Islet precursor cell (in vitro differentiated cells): ENCODE measurements around the gene MPEG1.

Source experiments
- DNase-seq: peaks from one replicate; pipeline ENCODE4 v3.0.0-alpha.2; 2018

Gene MPEG1

DNA sequence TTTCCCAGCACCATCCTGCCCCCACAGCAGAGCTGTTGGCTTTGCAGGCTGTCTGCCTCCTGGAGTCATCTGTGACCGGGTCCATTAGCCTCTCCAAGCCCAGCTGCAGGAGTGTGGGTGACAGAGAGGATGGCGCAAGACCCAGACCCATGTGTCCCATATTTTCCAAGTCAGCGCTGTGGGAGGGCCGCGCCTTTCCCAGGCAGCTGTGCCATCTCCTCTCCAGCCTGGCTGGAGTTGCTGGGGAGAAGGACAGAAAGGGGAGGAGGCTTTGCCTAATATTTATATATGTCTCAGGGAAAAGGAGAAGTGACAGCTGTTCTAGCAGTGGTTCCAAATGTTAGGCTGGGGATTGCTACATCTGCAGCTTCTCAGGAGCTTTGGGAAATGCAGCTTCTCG, 25.1 kb downstream of the MPEG1 start:
- no peak for DNase-seq

DNA sequence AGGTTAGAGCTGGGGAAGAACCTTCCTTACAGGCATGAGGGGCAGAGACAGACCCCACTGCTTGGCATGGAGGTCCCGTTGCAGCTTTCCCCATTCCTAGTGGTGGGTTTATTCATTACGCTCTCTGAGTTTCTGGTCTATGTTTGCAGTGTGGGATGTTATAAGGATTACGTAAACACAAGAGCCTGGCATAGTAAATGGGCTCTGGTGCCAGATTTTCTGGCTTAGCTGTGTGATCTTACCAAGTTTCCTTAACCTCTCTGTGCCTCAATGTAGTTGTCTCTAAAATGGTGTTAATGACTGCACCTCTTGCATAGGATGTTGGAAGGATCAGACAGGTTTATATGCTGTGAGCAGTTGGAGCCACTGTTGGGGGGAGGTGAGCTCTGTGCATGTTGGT, 25.7 kb downstream of the MPEG1 start:
- DNase-seq, result no peak

DNA sequence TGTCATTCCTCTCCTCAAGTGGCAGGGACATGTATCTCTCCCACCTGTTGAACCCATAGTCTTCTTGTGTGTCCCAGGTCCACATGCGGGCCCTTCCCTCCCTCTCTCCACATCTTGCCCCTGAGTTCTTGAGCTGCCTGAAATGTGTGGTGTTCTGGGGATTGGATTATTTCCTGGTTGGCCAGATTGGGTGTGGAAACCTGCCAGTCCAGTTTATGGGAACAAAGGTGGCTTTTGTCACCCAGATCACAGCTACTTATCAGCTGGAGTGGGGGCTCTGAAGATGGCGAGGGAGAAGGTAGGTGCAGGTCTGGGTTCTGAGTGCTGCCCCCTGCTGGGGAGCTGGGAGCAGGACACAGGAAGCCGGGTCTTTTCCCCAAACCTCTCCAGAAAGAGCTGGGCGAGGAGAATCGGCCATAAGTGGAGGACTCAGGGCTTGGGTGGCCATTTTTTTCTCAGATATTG, 26.6 kb downstream of the MPEG1 start:
- peak; percentile 90 for DNase-seq

DNA sequence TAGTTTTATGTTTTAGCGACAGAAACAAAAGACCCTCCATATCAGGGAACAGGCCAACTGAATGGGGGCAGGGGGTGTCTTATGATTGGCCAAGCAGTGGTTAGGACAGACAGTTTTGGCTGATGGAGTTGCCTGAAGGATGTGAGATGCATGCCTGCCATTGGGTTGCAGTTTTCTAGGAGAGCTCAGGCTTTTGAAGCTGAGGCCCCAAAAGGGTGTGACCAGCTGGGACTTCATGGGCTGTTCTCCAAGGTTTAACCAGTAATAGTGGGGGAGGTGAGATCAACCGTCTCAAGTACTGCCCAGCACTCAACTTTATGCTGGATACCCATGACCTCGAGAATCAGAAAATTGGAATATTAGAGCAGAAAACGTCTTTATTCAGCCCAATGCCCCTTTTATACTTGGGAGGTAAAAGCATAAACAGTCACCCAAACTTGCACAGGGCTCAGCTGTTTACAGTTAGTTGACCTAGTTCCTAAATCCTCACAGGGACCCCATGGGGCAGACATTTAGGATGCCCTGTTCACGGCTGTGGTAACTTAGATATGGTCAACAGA, 27.3 kb downstream of the MPEG1 start:
- no peak for DNase-seq

GRCh38 chr11:59184691-59185339, 27.9 kb downstream of the MPEG1 start:
- no peak for DNase-seq

DNA sequence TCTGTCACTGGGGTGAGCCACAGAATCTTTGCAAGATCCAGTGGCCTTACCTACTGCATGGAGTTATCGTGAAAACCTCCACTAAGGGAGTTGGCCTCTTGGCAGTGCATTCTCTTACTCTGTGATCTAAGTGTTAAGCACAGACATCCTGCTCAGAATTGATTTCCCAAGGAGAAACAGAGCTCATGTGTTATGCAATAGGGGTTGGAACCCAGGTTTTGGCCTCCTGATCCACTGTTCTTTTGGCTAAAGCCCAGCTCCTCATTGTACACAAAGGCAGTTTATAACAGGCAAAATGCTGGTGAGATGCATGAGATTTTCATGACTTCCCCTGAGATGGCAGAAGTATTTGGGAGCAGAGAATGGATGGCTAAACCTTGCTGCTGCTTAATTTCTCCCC, 29.0 kb downstream of the MPEG1 start:
- no peak for DNase-seq

GRCh38 chr11:59182457-59183151, 30.1 kb downstream of the MPEG1 start:
- DNase-seq, result peak; percentile 78

DNA sequence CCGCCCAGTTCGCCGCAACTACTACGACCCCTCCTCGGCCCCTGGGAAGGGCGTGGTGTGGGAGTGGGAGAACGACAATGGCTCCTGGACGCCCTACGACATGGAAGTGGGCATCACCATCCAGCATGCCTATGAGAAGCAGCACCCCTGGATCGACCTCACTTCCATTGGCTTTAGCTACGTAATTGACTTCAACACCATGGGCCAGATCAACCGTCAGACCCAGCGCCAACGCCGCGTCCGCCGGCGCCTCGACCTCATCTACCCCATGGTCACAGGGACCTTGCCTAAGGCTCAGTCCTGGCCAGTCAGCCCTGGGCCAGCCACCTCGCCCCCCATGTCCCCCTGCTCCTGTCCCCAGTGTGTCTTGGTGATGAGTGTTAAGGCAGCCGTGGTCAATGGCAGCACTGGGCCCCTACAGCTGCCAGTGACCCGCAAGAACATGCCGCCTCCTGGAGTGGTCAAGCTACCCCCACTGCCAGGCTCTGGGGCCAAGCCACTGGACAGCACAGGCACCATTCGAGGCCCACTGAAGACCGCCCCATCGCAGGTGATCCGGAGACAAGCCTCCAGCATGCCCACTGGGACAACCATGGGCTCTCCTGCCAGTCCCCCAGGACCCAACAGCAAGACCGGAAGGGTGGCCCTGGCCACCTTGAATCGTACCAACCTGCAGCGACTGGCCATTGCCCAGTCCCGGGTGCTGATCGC, 30.8 kb downstream of the MPEG1 start:
- DNase-seq, result no peak

GRCh38 chr11:59180907-59181306, 31.8 kb downstream of the MPEG1 start:
- no peak for DNase-seq

DNA sequence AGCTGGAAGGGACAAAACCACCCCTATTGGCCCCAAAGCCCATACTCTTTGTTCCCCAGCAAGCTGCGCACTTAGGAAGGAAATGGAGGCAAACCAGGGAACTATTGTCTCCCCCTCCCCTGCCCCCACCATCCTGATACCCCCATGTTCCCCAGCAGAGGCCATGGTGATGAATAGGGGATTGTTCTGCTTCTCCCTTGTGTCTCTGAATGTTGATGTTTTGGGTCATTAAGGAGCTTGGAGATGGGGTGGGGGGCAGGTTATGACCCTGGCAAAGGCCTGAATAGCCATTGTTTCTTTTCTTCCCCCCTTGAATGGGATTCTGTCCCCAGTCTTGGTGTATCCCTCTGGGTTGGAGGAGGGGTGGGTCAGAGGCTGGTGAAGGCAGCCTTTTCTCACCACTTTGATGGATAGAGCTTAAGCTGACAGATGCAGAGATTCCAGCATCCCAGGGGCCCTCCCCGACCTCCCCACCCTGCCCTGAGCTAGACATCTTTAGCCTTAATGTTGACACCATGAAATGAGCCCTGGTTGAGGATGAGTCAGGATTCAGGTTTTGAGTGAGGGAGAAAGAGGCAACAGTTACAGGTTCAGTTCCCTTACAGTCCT, 32.5 kb downstream of the MPEG1 start:
- no peak for DNase-seq

DNA sequence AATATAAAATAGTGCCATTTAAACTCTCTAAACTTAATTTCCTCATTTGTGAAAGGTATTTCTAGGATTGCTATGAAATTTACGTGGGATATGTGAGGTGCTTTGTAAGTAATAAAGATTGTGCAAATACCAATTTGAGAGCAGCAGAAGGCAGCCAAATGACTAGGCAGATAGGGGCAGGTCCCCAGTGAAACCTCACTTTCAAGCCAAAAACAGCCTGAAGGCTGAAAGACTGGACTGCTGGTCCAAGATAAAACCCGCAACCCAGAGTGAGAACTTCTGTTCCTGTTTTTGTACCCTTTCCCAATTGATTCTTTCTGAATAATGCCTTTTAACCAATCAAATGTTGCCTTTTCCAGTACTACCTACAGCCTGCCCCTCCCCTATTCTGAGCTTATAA, 33.6 kb downstream of the MPEG1 start:
- DNase-seq, result no peak

DNA sequence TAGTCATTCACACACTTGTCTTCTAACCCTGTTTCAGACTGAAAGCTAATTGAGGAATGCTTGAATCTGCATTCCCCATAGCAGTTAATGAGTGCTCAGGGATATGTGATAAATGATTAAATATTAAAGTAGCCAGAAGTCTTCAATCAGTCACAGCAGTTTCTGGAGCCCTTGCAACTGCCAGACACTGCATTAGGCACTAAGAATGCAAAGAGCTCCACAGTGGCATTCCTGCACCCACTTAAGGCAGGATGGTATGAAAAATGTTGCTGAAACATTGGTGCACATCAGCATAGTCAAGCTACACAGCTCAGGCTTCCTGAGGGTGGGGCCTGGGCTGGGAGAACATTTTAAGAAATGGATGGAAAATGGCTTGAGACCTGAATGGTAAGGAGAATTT, 34.3 kb downstream of the MPEG1 start:
- peak; percentile 70 for DNase-seq

DNA sequence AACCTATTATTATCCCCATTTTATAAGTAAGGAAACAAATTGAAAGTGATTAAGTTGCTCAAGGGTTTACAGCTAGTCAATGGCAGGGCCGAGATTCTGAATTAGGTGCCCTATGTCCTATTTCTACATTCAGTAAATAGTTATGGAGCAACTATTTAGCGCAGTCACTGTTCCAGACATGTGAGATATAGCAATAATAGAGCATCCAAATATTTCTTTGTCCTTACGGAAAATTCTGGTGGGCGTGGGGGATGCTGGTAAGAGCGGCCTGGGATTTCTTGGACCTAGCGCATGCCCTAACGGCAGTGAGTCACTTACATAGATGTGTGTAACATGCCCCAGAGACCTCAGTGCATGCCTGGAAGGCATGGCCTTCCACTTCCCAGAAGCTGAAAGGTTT, 36.4 kb downstream of the MPEG1 start:
- DNase-seq, result no peak

GRCh38 chr11:59175091-59175501, 37.6 kb downstream of the MPEG1 start:
- peak; percentile 88 for DNase-seq

DNA sequence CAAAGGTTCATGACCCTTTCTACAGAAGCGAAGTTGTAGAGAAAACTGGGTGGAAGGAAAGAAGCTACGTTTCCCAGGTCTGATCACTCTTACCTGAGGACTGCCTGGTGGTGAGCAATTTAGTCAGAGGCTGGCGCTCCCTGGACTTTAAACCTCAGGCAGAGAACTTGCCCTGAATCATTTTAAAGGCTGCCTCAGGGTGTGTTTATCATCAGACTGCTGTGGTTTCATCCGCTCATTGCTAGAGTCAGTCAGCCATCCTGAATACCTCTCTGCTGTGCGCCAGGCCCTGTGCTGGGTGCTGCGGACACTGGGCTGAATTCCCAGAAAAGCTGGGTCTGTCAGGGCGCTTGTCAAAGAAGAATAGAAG, 38.1 kb downstream of the MPEG1 start:
- peak; percentile 92 for DNase-seq

DNA sequence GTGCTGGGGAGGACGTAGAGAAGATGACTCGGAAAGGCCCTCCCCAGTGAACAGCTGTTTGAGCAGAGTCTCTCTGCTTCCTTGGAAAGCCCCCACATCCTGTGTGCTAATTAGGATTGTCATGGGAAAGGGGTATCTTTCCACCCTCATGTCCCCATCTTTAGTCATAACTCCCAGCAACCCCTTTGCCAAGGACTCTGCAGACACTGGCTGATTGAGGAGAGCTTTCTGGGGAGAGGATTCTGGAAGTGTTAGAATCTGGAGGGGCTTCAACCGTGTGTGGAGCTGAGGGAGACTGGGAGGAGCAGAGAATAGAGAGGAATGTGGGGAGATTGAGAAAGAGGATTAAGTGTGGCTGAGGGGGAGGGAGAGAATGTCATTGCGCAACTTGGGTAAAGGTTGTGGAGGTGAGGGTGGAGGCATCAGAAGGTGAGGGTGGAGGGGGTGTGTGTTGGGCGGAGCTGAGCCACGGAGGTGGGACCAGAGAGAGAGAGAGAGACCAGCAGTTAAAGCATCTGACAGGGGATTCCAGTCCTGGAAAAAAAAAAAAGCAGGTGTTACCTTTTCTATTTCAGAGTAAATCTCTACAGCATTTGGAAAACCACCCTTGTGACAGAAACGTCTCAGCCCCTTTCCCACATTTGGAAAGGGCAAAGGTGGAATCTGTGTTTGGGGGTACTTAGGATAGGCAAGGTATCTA, 38.6 kb downstream of the MPEG1 start:
- peak; percentile 88 for DNase-seq

GRCh38 chr11:59173080-59173963, 39.4 kb downstream of the MPEG1 start:
- DNase-seq, result peak; percentile 86

GRCh38 chr11:59172345-59173079, 40.2 kb downstream of the MPEG1 start:
- DNase-seq, result peak; percentile 78

DNA sequence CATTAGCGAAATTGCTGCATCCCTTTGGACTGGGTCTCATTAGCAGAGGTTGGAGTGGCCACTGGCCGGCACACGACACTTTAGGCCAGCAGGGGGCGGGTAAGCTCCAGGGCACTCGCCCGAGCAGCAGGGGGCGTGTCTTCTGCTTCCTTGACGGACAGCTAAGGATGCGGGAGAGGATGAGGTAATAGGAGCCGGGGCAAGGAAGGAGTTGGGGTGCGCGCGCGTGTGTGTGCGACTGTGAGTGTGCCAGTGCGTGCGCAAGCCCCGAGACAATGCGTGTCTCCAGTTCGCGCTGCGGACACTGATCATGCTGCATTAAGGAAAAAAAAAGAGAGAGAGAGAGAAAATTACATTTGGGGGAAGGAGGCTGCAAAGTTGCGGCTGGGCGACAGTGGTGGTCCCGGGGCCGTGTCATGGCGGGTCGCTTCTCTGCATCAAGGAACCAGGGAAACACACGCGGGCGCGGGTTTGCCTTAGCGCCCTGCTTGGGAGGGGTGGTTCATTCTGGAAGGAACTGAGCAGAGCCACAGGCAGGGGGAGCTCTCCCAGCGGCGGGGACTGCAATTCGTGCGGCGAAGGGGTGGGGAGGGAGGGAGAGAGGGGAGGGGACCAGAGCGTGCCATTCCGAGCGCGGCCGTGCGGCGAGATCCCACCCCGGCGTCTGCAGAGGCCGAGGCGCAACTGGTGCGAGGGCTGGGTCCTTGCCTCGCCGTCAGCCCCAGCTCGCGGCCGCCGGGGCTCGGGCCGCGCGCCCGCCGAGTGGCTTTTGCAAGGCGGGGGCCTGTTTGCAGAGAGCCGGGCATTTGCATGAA, 41.0 kb downstream of the MPEG1 start, which contains the start of gene DTX4:
Gene DTX4 (plus strand): TSS at position 625 of the 815 bp plus-strand sequence. CDS start 464 bp downstream, outside the sequence.
- peak; percentile 95 for DNase-seq

DNA sequence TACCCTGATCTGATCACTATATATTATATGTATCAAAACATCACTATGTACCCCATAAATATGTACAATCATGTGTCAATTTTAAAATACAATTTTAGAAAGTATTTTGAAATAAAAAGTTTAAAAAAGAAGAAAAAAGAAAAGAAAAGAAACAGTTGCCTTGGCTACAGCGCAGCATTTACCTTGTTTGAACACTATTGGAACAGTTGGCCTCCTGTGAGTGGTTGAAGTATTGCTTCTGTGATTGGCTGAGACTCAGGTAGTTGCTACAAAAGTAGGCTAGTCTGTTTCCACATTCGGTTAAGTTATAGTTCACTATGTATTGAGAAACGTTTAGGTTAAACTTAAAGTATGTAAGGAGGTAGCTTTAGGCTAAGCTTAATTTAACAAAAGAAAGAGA, 48.7 kb downstream of the MPEG1 start:
- DNase-seq, result no peak
